HK-2 (cell line): ENCODE measurements around the gene TRPM5.
A peak's percentile ranks its signal among the peaks of the same experiment; 100 is the strongest.

Source experiments
- DNase-seq: peaks from one replicate; pipeline ENCODE4 v3.0.0-alpha.2; 2018; ENCODE audit not compliant: unreplicated experiment

Gene TRPM5

GRCh38 chr11:2420502-2421225 lies 23.6 kb downstream of the TRPM5 start:
- DNase-seq: peak; percentile 60

- DNase-seq: peak; percentile 66
Measured at GRCh38 chr11:2419638-2420501, 24.4 kb downstream of the TRPM5 start.

GRCh38 chr11:2418693-2419360 lies 25.5 kb downstream of the TRPM5 start:
- DNase-seq: no peak

GRCh38 chr11:2417856-2418692 lies 26.2 kb downstream of the TRPM5 start:
- no peak for DNase-seq

- no peak for DNase-seq
Measured at GRCh38 chr11:2416765-2417164, 27.5 kb downstream of the TRPM5 start.

GRCh38 chr11:2415601-2416380 lies 28.5 kb downstream of the TRPM5 start:
- no peak for DNase-seq

GRCh38 chr11:2415171-2415570 lies 29.1 kb downstream of the TRPM5 start:
- DNase-seq: no peak

- DNase-seq: no peak
Measured at GRCh38 chr11:2414616-2415015, 29.7 kb downstream of the TRPM5 start.

- no peak for DNase-seq
Measured at GRCh38 chr11:2413742-2414579, 30.4 kb downstream of the TRPM5 start.

- no peak for DNase-seq
Measured at GRCh38 chr11:2412323-2412722, 32.0 kb downstream of the TRPM5 start.

GRCh38 chr11:2411446-2412305 lies 32.6 kb downstream of the TRPM5 start:
- no peak for DNase-seq

- DNase-seq: no peak
Measured at GRCh38 chr11:2410616-2411015, 33.7 kb downstream of the TRPM5 start.

GRCh38 chr11:2409611-2410468 lies 34.5 kb downstream of the TRPM5 start:
- no peak for DNase-seq

- no peak for DNase-seq
Measured at GRCh38 chr11:2409126-2409525, 35.2 kb downstream of the TRPM5 start.

- DNase-seq: no peak
Measured at GRCh38 chr11:2408671-2409070, 35.6 kb downstream of the TRPM5 start.

- DNase-seq: no peak
Measured at GRCh38 chr11:2406878-2407410, 37.4 kb downstream of the TRPM5 start.

GRCh38 chr11:2406451-2406850 lies 37.9 kb downstream of the TRPM5 start:
- no peak for DNase-seq

GRCh38 chr11:2404735-2405196 lies 39.5 kb downstream of the TRPM5 start:
- DNase-seq: no peak
